Activated CD8-positive, alpha-beta T cell treated with anti-CD3 and anti-CD28 coated beads, Interleukin-2, amount 10 ng/mL, durations not matched to agents 7 days and 5 days (primary cell): ENCODE measurements around the gene MFRP. TPM values are rescaled to one million over a fixed set of nuclear protein-coding genes. Genes with fewer than 3 reads are reported as not detected.

Source experiments
- ATAC-seq: fragments of 150-1000 bp; cut with Tn5 transposase; one replicate; pipeline ENCODE4 v1.10.0; 2021; ENCODE audit warnings: moderate library complexity
- CTCF ChIA-PET: fragments of 350-600 bp; sonication (Branson Sonifier 250); formaldehyde crosslinking; loops from one replicate; lab custom pipeline; 2021; ENCODE audit warnings: antibody characterized with exemption; lab: Charles Lee
- POLR2A ChIA-PET: fragments of 350-600 bp; sonication (Branson Sonifier 250); formaldehyde crosslinking; loops from one replicate; lab custom pipeline; 2021; ENCODE audit warnings: antibody characterized with exemption; lab: Charles Lee
- DNase-seq: peaks from one replicate; pipeline ENCODE4 v3.0.0-alpha.2; 2020
- H3K27ac Mint-ChIP-seq: one replicate; pipeline ENCODE4 v1.8.0; 2021; ENCODE audit warnings: mild to moderate bottlenecking, mixed read lengths
- H3K27me3 Mint-ChIP-seq: one replicate; pipeline ENCODE4 v1.8.0; 2021; ENCODE audit warnings: low read depth, mixed read lengths
- H3K36me3 Mint-ChIP-seq: one replicate; pipeline ENCODE4 v1.8.0; 2021; ENCODE audit warnings: low read depth, mixed read lengths
- H3K4me1 Mint-ChIP-seq: one replicate; pipeline ENCODE4 v1.8.0; 2021; ENCODE audit warnings: low read depth, mixed read lengths
- H3K4me3 Mint-ChIP-seq: one replicate; pipeline ENCODE4 v1.8.0; 2021; ENCODE audit warnings: mild to moderate bottlenecking, mixed read lengths
- H3K9me3 Mint-ChIP-seq: one replicate; pipeline ENCODE4 v1.8.0; 2022; ENCODE audit warnings: mixed read lengths; ENCODE audit not compliant: insufficient read depth
- total RNA-seq, 2 experiments: library from RNA; stranded (reverse); gene quantifications; one replicate each; pipeline ENCODE4 v1.2.3, GENCODE V29; 2021

MFRP gene
- total RNA-seq, 2 experiments from 2014 or later, result not detected

DNA sequence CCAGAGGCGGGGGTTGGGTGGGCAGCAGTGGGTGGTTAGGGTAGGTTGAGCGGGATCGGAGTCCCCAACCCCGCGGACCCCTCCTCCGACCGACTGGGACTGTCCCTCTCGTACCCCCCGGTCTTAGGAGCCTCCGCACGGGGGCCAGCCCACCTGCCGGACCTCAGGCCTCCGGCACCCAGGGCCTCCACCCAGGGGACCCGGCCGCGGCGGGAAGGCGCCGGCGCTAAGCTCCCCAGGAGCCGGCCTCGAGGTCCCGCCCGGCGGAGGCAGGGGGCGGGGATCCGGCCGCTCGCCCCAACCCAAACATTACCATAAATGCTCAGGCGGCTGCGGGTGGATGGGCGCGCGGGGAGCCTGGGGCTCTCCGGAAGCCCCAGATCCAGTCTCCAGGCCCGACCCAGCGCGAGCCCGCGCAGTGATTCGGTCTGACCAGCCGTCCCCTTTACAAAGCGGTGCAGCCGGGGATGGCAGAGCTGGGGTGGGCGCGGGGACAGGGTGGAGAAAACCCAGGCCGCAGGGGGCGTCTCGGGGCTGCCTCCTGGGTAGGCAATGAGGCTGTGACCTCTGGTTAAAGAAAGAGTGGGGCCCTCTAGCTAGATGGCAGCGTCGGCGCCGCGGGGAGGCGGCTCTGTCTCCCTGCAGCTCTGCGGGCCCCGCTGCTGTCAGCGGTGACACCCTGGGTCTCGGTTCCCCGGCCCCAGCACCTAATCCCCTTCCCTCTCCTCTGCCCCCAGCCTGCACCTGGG, 25.6 kb downstream of the MFRP start:
- H3K27me3 Mint-ChIP-seq, result peaks cover 15% of the 10 kb centered on the region
- ChIA-PET POLR2A (interaction anchor here (0.6 to 4.5 kb wide), 16 partner anchors 8 to 253 kb away, joined by 3 to 20 read pairs (median 4); partner anchors contain the start of genes RNF26 and VPS11), CTCF (interaction anchor here (0.6 to 4.6 kb wide), 31 partner anchors 8 to 911 kb away, joined by 3 to 96 read pairs (median 5); partner anchors contain the start of genes C1QTNF5, CBL, HINFP and NLRX1)
- ATAC-seq, result peak; percentile 80
- peak; percentile 79 for DNase-seq
- no peaks in the 10 kb centered on the region for H3K36me3 Mint-ChIP-seq
- H3K27ac Mint-ChIP-seq, result peak overlapping the region; percentile 90
- peaks cover 36% of the 10 kb centered on the region for H3K4me1 Mint-ChIP-seq
- H3K4me3 Mint-ChIP-seq, result peak overlapping the region; percentile 74
- no peaks in the 10 kb centered on the region for H3K9me3 Mint-ChIP-seq

GRCh38 chr11:119320240-119320775, 26.2 kb downstream of the MFRP start:
- no peak for DNase-seq
- ChIA-PET POLR2A (interaction anchor here (0.6 to 4.5 kb wide), 15 partner anchors 12 to 252 kb away, joined by 3 to 20 read pairs (median 4); partner anchors contain the start of genes RNF26 and VPS11), CTCF (interaction anchor here (0.7 to 4.6 kb wide), 16 partner anchors 9 to 911 kb away, joined by 3 to 96 read pairs (median 5); partner anchors contain the start of genes C1QTNF5, CBL, HINFP and NLRX1)
- Mint-ChIP-seq H3K4me1 (peaks cover 43% of the 10 kb centered on the region), H3K27ac (no peak overlapping the region), H3K9me3 (no peaks in the 10 kb centered on the region), H3K36me3 (no peaks in the 10 kb centered on the region), H3K4me3 (no peak overlapping the region), H3K27me3 (peaks cover 19% of the 10 kb centered on the region)
- no peak for ATAC-seq

DNA sequence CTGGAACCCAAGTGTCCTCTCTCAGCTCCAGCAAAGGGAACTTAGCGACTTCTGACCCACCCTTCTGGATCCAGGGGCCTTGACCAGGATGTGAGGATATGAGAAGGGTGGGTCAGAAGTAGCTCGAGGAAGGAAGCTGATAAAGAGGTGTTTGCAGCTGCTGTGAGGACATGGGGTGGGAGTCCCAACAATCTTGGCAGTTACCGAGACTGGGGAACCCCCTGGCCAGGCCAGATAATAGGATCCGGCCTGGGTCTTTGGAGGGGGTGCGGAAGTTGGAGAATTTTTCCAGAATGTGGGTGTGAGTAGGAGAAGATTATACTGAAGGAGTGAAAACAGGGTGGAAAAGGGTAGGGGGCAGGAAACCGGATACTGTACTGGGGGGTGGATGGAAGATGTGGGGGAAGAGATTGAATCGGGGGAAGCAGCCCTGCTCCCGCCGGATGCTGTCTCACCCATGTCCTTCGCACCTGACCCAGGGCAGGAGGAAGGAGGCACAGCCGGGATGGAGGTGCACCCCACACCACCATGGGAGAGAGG, 26.7 kb downstream of the MFRP start:
- CTCF ChIA-PET, result interaction anchor here (1.1 to 2.0 kb wide), 3 partner anchors 18 to 57 kb away, joined by 3 to 7 read pairs (median 5); no protein-coding TSS in a partner anchor
- Mint-ChIP-seq H3K36me3 (no peaks in the 10 kb centered on the region), H3K27me3 (peaks cover 19% of the 10 kb centered on the region), H3K4me3 (peak overlapping the region; percentile 51), H3K9me3 (no peaks in the 10 kb centered on the region), H3K4me1 (peaks cover 48% of the 10 kb centered on the region), H3K27ac (peak overlapping the region; percentile 81)
- ATAC-seq (no peak), DNase-seq (no peak)
- POLR2A ChIA-PET, result interaction anchor here (0.6 to 1.0 kb wide), 2 partner anchors 14 to 16 kb away, joined by 3 to 4 read pairs; no protein-coding TSS in a partner anchor

DNA sequence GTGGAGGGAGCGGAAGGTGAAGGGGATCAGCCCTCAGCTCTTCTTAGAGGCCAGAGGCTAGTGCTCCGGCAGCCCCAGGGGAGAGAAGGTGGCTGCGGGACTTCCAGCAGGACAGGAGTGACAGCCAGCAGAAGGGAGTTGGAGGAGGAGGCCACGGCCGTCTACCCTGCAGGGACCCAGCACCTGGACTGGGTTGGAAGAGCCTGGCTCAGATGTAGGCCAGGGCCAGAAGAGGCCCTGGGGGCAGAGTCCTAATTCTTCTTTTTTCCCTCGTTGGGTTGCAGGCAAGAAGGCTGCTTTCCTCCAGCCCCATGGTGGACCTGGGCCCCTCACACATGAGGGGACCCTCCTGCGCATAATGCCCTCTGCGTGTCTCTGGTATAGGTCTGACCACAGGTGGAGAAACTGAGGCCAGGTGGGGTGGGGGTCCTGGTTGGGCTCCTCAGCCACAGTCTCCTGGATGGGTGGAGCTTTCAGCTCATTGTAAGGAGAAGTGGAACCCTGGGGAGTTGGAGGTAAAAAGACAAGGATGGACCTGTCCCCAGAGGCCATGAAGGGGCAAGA, 27.3 kb downstream of the MFRP start:
- ChIA-PET CTCF (interaction anchor here (1.1 to 2.0 kb wide), 3 partner anchors 19 to 56 kb away, joined by 3 to 7 read pairs (median 5); no protein-coding TSS in a partner anchor), POLR2A (interaction anchor here (0.6 to 1.0 kb wide), 2 partner anchors 13 to 15 kb away, joined by 3 to 4 read pairs; no protein-coding TSS in a partner anchor)
- peaks cover 19% of the 10 kb centered on the region for H3K27me3 Mint-ChIP-seq
- H3K36me3 Mint-ChIP-seq, result no peaks in the 10 kb centered on the region
- no peaks in the 10 kb centered on the region for H3K9me3 Mint-ChIP-seq
- H3K4me1 Mint-ChIP-seq, result peaks cover 51% of the 10 kb centered on the region
- peak overlapping the region; percentile 17 for H3K4me3 Mint-ChIP-seq
- H3K27ac Mint-ChIP-seq, result peak overlapping the region; percentile 81
- DNase-seq (no peak), ATAC-seq (no peak)

- ATAC-seq (no peak), DNase-seq (peak; percentile 59)
- H3K4me3 Mint-ChIP-seq, result peak overlapping the region; percentile 17
- H3K27me3 Mint-ChIP-seq, result peaks cover 19% of the 10 kb centered on the region
- H3K4me1 Mint-ChIP-seq, result peaks cover 47% of the 10 kb centered on the region
- no peaks in the 10 kb centered on the region for H3K9me3 Mint-ChIP-seq
- ChIA-PET POLR2A (interaction anchor here (1.0 kb wide), 1 partner anchor 13 kb away, joined by 3 read pairs; no protein-coding TSS in a partner anchor), CTCF (interaction anchor here (0.8 to 2.0 kb wide), 4 partner anchors 19 to 122 kb away, joined by 3 to 7 read pairs (median 4); partner anchors contain the start of gene CBL)
- H3K27ac Mint-ChIP-seq, result peak overlapping the region; percentile 73
- no peaks in the 10 kb centered on the region for H3K36me3 Mint-ChIP-seq
Measured at GRCh38 chr11:119318240-119319135, 28.0 kb downstream of the MFRP start.

DNA sequence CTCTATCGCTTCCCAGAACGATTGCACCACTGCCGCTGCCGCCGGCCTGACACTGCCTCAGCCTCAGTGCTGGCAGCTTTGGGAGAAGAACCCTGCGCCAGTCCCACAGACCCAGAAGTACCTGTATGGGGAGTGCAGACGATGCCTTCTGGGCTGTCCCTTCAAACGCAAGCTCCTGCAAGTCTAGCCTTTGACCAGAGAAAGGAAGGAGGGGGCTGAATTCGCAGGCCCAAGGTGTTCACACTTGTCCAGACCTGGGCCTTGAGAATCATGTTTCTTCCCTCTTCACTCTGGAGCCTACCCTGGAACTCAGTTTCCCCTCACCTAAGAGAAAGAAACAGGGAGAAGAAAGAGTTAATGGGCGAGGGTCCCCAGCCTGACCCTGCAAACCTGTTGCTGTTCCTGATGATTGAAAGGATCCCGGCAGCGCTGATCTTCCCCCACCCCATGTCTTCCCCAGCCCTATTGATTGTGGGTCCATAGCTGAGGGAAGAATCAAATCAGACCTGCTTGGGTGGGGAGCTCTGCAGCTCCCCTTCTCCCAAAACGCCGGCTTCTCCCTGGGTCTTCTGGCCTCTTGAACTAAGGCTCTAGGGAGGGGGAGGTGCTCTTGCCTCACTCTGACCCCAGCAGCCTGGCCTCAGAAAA, 28.8 kb downstream of the MFRP start:
- ATAC-seq, result no peak
- ChIA-PET POLR2A (no interaction called here), CTCF (interaction anchor here (0.8 to 1.6 kb wide), 3 partner anchors 21 to 121 kb away, joined by 3 to 6 read pairs (median 3); partner anchors contain the start of gene CBL)
- H3K4me1 Mint-ChIP-seq, result peaks cover 46% of the 10 kb centered on the region
- H3K36me3 Mint-ChIP-seq, result no peaks in the 10 kb centered on the region
- peaks cover 19% of the 10 kb centered on the region for H3K27me3 Mint-ChIP-seq
- no peak for DNase-seq
- H3K9me3 Mint-ChIP-seq, result no peaks in the 10 kb centered on the region
- no peak overlapping the region for H3K27ac Mint-ChIP-seq
- no peak overlapping the region for H3K4me3 Mint-ChIP-seq

DNA sequence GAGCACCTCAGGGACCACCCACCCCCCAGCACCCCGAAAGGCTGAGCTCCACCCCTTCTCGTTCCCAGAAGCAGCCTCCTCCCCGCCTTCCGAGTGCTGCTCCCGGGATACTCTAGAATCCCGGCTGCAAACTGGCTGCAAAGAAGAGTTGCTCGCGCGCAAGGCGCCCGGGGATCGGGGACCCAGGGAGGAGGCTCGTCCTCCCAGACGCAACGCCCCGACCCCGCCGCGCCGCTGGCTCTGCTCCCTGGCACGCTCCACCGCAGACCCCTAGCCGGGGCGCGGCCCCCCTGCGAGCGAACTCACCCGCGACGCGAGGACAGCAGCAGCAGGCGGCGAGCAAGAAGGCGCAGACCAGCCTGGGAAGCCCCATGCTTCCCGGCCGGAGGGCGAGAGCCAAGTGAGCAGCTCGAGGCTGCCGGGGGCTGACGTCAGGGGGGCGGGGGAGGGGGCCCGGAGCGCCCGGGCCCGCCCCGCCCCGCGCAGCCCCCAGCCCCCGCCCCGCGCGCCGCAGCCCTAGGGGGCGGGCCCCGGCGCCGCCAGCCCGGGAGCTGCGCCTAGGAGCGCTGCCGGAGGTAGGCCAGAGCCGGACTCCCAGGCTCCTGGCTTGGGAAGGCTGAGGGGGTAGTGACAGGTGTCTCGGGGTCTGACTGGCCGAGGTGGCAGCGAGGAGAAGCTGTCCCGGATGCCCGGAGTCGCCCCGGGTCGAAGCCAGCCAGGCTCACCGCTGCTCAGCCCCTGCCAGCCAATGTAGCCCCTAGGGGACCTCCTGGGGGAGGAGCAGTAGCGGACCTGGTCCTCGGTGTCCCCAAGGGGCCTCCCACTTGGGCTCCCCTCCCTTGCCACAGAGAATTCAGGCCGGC, 29.5 kb downstream of the MFRP start, which contains the start of gene MCAM:
Gene MCAM (minus strand): TSS at position 402 of the 863 bp plus-strand sequence. CDS start 29 bp downstream, at position 373.
- Mint-ChIP-seq H3K27ac (no peak within 1 kb of the TSS), H3K4me1 (peaks cover 42% of the 10 kb centered on the region), H3K36me3 (no peaks in the 10 kb centered on the region), H3K9me3 (no peaks in the 10 kb centered on the region), H3K27me3 (peaks cover 19% of the 10 kb centered on the region), H3K4me3 (peak within 1 kb of the TSS; percentile 50)
- ChIA-PET CTCF (interaction anchor here (1.0 to 1.6 kb wide), 3 partner anchors 10 to 111 kb away, joined by 3 to 6 read pairs (median 3); partner anchors contain the start of gene CBL), POLR2A (no interaction called here)
- DNase-seq (no peak), ATAC-seq (no peak)

GRCh38 chr11:119316016-119316728, 30.3 kb downstream of the MFRP start:
- Mint-ChIP-seq H3K36me3 (no peaks in the 10 kb centered on the region), H3K9me3 (no peaks in the 10 kb centered on the region), H3K27me3 (peaks cover 19% of the 10 kb centered on the region), H3K4me1 (peaks cover 34% of the 10 kb centered on the region), H3K4me3 (peak overlapping the region; percentile 50), H3K27ac (no peak overlapping the region)
- no peak for ATAC-seq
- ChIA-PET POLR2A (interaction anchor here (0.6 to 1.5 kb wide), 2 partner anchors 110 to 858 kb away, joined by 3 to 5 read pairs; partner anchors contain the start of gene CBL), CTCF (interaction anchor here (1.2 to 2.4 kb wide), 6 partner anchors 7 to 24 kb away, joined by 3 to 11 read pairs (median 5); no protein-coding TSS in a partner anchor)
- DNase-seq, result no peak
